Fibroblast of villous mesenchyme (primary cell): ENCODE data around the gene DYRK1B. TPM values are rescaled to one million over a fixed set of nuclear protein-coding genes. Genes with fewer than 3 reads are reported as not detected.
"Not testable (repeated sequence)": the region's sequence is repeated elsewhere in the genome, so short reads cannot be mapped to it uniquely, and the experiment has no call there.

ENCODE experiments used
- DNase-seq: peaks from one replicate; pipeline ENCODE4 v3.0.0-alpha.2; 2010; ENCODE audit warnings: low read depth
- H3K4me3 ChIP-seq: 2 replicates; pipeline ENCODE4 v1.5.1; 2011; ENCODE audit warnings: low read depth, mild to moderate bottlenecking, low read length
- total RNA-seq: library from RNA; depleted of rRNA; stranded (reverse); fragments of >200 nt; gene quantifications from 2 replicates; pipeline ENCODE4 v1.2.3, GENCODE V29; 2012
- TF ChIP-seq, protein P1 (sequence below): IDR thresholded peaks from 2 replicates; pipeline ENCODE4 v1.5.1; 2012; ENCODE audit warnings: low read depth, mild to moderate bottlenecking, low read length; ENCODE audit not compliant: insufficient read depth

The DYRK1B gene
- total RNA-seq, 1 donor = 10.4 TPM

DNA sequence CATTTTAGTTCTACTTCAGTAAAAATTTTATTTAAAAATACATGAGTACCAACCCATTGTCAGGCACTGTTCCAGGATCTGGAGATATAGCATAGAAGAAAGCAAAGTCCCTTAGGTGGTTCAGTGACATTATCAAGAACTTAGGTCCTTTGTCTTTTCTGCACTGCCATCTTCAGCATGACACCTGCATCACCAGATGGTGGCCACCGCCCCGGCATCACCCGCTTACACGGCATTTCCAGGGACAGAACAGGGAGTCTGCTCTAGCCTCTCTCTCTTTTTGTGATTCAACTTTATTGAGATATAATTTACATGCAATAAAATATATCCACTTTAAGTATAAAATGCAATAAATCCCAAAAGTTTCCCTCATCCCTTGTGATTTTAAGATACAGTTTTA is 23.5 kb downstream of the DYRK1B start:
- DNase-seq = no peak
- TF ChIP-seq, protein P1, sequence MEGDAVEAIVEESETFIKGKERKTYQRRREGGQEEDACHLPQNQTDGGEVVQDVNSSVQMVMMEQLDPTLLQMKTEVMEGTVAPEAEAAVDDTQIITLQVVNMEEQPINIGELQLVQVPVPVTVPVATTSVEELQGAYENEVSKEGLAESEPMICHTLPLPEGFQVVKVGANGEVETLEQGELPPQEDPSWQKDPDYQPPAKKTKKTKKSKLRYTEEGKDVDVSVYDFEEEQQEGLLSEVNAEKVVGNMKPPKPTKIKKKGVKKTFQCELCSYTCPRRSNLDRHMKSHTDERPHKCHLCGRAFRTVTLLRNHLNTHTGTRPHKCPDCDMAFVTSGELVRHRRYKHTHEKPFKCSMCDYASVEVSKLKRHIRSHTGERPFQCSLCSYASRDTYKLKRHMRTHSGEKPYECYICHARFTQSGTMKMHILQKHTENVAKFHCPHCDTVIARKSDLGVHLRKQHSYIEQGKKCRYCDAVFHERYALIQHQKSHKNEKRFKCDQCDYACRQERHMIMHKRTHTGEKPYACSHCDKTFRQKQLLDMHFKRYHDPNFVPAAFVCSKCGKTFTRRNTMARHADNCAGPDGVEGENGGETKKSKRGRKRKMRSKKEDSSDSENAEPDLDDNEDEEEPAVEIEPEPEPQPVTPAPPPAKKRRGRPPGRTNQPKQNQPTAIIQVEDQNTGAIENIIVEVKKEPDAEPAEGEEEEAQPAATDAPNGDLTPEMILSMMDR = no peak
- no peak overlapping the region for H3K4me3 ChIP-seq

DNA sequence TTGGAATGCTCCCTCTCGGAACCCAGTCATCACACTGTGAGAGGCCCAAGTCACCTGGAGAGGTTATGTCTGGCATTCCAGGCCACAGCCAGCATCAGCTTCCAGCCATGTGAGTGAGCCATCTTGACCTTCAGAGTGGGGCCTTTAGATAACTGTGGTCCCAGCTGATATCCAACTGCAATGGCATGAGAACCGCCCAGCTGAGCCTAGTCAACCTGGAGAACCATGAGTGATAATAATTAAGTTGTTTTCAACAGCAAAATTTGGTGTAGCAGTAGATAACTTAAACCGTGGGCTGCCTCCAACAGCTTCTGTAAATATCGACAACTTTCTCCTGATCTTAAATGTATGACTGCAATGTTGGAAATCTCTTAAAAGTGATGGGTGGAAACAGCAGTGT is 24.6 kb downstream of the DYRK1B start:
- H3K4me3 ChIP-seq = no peak overlapping the region
- DNase-seq = no peak
- TF ChIP-seq, protein P1 = no peak

DNA sequence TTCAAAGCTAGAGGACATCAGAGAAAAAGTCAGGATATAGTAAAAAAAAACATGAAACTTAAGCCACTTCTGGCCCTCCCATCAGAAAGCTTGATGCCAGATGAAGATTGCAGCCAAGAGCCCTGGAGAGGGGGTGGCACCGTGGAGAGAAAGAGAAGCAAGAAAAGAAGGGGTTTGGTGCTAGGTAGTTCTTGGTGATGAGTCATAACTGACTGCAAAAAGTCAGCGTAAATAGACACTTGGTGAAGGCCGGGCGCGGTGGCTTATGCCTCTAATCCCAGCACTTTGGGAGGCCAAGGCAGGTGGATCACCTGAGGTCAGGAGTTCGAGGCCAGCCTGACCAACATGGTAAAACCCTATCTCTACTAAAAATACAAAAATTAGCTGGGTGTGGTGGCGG is 25.3 kb downstream of the DYRK1B start:
- not testable (repeated sequence) for DNase-seq

DNA sequence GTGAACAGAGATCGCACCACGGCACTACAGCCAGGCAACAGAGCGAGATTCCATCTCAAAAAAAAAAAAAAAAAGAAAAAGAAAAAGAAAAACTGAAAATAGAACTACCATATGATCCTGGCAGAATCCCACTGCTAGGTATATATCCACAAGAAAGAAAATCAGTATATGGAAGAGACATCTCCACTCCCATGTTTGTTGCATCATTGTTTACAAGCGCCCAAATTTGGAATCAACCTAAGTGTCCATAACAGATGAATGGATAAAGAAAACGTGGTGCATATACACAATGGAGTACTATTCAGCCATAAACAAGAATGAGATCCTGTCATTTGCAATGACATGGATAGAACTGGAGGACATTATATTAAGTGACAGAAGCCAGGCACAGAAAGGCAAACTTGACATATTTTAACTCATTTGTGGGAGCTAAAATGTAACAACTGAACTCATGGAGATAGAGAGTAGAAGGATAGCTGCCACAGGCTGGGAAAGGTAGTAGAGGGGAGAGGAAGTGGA is 26.1 kb downstream of the DYRK1B start:
- H3K4me3 ChIP-seq = no peak overlapping the region
- TF ChIP-seq, protein P1 = no peak
- DNase-seq = no peak

More for the DNA sequence above, 25.3 kb downstream of the DYRK1B start:
- H3K4me3 ChIP-seq = not testable (repeated sequence)

DNA sequence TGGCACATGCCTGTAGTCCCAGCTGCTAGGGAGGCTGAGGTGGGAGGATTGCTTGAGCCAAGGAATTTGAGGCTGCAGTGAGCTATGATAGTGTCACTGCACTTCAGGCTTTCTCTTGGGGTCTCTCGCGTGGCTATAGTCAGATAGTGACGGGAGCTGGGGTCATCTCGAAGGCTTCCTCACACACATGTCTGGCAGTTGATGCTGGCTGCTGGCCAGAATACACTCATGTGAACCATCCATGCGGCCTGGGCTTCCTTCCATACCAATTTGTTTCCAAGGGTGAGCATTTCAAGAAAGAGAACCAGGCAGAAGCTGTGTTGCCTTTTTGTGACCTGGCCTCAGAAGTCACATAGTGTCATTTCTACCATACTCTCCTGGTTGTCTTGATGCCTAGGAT is 28.9 kb downstream of the DYRK1B start:
- TF ChIP-seq, protein P1 = no peak
- no peak for DNase-seq

DNA sequence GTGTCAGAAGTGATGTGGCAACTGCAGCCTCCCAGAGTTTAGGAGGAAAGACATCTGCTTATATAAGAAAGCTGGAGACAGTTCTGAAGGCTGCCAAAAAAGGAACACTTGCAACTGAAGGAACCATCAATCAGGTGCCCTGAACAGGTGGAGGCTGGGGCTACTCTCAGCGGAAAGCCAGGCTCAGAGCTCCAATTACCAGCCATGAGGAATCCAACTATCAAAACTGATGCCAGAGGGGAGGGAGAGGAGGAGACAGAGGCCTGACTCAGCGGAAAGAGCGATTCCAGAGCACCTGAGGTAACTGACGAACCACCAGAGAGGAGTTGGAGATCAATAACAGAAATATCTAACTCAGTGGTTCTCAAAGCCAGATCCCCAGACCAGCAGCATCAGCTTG is 31.0 kb downstream of the DYRK1B start:
- no peak overlapping the region for H3K4me3 ChIP-seq
- DNase-seq = no peak
- TF ChIP-seq, protein P1 = no peak

More for the DNA sequence above, 28.9 kb downstream of the DYRK1B start:
- no peak overlapping the region for H3K4me3 ChIP-seq

DNA sequence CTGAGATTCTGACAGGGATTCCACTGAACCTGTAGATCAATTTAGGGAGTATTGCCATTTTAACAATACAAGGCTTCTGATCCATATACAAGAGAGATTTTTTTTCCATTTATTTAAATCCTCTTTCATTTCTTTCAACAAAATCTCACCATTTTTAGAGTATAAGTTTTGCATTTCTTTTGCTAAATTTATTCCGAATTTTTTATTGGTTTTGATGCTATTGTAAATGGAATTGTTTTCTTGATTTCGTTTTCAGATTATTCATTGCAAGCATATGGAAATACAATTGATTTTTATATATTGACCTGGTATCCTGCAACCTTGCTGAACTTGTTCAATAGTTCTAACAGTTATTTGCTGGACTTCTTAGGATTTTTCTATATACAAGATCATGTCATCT is 36.9 kb downstream of the DYRK1B start:
- H3K4me3 ChIP-seq = no peak overlapping the region
- TF ChIP-seq, protein P1 = no peak
- DNase-seq = no peak
